ENCODE measurements around the gene TMEM165.

Gene TMEM165

GRCh38 chr4:55369968-55370367 lies 25.8 kb upstream of the TMEM165 start:
- no peak for TF ChIP-seq CTCF (IDR thresholded peaks at IDR 0.05; ENCODE audit: low read depth, low read length)
- DNase-seq (ENCODE audit: extremely low read depth, low read depth): no peak

- TF ChIP-seq CTCF (IDR thresholded peaks at IDR 0.05; ENCODE audit: low read depth, low read length): no peak
- no peak for DNase-seq (ENCODE audit: extremely low read depth, low read depth)
Measured at GRCh38 chr4:55372259-55372658, 23.5 kb upstream of the TMEM165 start.

- DNase-seq (ENCODE audit: extremely low read depth, low read depth): no peak
- TF ChIP-seq CTCF (IDR thresholded peaks at IDR 0.05; ENCODE audit: low read depth, low read length): no peak
Measured at GRCh38 chr4:55373461-55373860, 22.3 kb upstream of the TMEM165 start.

- TF ChIP-seq CTCF (IDR thresholded peaks at IDR 0.05; ENCODE audit: low read depth, low read length): no peak
- no peak for DNase-seq (ENCODE audit: extremely low read depth, low read depth)
Measured at GRCh38 chr4:55376698-55377097, 19.1 kb upstream of the TMEM165 start.

- no peak for TF ChIP-seq CTCF (IDR thresholded peaks at IDR 0.05; ENCODE audit: low read depth, low read length)
- DNase-seq (ENCODE audit: extremely low read depth, low read depth): peak; percentile 61
Measured at GRCh38 chr4:55378617-55379467, 16.9 kb upstream of the TMEM165 start.

GRCh38 chr4:55380576-55380975 lies 15.2 kb upstream of the TMEM165 start:
- TF ChIP-seq CTCF (IDR thresholded peaks at IDR 0.05; ENCODE audit: low read depth, low read length): no peak
- DNase-seq (ENCODE audit: extremely low read depth, low read depth): no peak

GRCh38 chr4:55381502-55381901 lies 14.3 kb upstream of the TMEM165 start:
- no peak for TF ChIP-seq CTCF (IDR thresholded peaks at IDR 0.05; ENCODE audit: low read depth, low read length)
- no peak for DNase-seq (ENCODE audit: extremely low read depth, low read depth)
